Measurements from ENCODE around the gene DDIT3.

DDIT3 gene

GRCh38 chr12:57549203-57549908 lies 29.0 kb upstream of the DDIT3 start:
- Histone ChIP-seq H3K27ac (peak overlapping the region in 1 of 2 donors; percentile 11), H3K27me3 (peaks cover 0 to 29% of the 10 kb centered on the region in 2 donors), H3K4me3 (peak overlapping the region; percentile 41 to 45), H3K4me1 (peaks cover 0 to 32% (median 28%) of the 10 kb centered on the region in 4 donors), H3K36me3 (no peaks in the 10 kb centered on the region), H3K9me3 (no peaks in the 10 kb centered on the region)
- intact Hi-C loops (cut with DNase I; ENCODE audit: low total_unique reads), result no loop called here
- DNase-seq, result peak in 1 of 2 donors; percentile 49
- TF ChIP-seq, protein P1, sequence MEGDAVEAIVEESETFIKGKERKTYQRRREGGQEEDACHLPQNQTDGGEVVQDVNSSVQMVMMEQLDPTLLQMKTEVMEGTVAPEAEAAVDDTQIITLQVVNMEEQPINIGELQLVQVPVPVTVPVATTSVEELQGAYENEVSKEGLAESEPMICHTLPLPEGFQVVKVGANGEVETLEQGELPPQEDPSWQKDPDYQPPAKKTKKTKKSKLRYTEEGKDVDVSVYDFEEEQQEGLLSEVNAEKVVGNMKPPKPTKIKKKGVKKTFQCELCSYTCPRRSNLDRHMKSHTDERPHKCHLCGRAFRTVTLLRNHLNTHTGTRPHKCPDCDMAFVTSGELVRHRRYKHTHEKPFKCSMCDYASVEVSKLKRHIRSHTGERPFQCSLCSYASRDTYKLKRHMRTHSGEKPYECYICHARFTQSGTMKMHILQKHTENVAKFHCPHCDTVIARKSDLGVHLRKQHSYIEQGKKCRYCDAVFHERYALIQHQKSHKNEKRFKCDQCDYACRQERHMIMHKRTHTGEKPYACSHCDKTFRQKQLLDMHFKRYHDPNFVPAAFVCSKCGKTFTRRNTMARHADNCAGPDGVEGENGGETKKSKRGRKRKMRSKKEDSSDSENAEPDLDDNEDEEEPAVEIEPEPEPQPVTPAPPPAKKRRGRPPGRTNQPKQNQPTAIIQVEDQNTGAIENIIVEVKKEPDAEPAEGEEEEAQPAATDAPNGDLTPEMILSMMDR (IDR thresholded peaks at IDR 0.05), result no peak

DNA sequence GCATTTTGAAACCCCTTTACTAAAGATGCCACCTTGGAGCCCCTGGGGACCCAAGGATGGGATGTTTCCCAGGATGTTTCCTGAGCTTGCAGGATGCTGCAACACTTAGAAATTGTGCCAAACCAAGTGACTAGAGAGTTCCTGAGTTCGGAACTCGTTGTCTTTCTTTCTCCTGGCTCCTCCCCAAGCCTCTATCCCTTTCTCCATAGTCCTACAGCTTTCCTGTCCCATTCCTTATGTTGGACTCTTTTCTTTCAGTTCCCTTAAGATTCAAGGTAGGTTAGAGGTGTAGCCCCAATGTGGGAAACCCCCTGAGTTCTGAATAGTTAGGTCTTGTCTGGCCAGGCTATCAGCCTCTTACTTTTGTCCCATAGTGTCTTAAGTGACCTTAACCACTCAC lies 28.2 kb upstream of the DDIT3 start:
- Histone ChIP-seq H3K36me3 (no peaks in the 10 kb centered on the region), H3K4me3 (no peak overlapping the region), H3K4me1 (peaks cover 0 to 38% (median 28%) of the 10 kb centered on the region in 4 donors), H3K27me3 (peaks cover 0 to 27% of the 10 kb centered on the region in 2 donors), H3K9me3 (no peaks in the 10 kb centered on the region), H3K27ac (no peak overlapping the region)
- DNase-seq, result peak in 1 of 2 donors; percentile 5
- intact Hi-C loops (cut with DNase I; ENCODE audit: low total_unique reads), result no loop called here
- TF ChIP-seq, protein P1 (IDR thresholded peaks at IDR 0.05), result no peak

DNA sequence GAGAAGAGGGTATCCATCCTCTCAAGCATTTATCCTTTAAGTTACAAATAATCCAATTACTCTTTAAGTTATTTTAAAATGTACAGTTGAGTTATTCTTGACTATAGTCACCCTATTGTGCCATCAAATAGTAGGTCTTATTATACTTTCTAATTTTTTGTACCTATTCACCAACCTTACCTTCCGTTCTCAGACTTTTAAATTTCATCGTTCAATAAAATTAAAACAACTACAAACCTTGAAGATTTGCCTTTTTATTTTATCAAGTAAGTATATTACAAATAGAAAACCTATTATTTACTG lies 27.6 kb upstream of the DDIT3 start:
- Histone ChIP-seq H3K4me3 (no peak overlapping the region), H3K9me3 (no peaks in the 10 kb centered on the region), H3K27me3 (peaks cover 0 to 27% of the 10 kb centered on the region in 2 donors), H3K36me3 (no peaks in the 10 kb centered on the region), H3K4me1 (peaks cover 0 to 40% (median 28%) of the 10 kb centered on the region in 4 donors), H3K27ac (no peak overlapping the region)
- intact Hi-C loops (cut with DNase I; ENCODE audit: low total_unique reads), result no loop called here
- TF ChIP-seq, protein P1 (IDR thresholded peaks at IDR 0.05), result no peak
- no peak for DNase-seq

GRCh38 chr12:57547288-57548012 lies 27.1 kb upstream of the DDIT3 start:
- Histone ChIP-seq H3K36me3 (peaks cover 0 to 3% (median 0%) of the 10 kb centered on the region in 3 donors), H3K9me3 (no peaks in the 10 kb centered on the region), H3K27me3 (peaks cover 0 to 27% of the 10 kb centered on the region in 2 donors), H3K4me3 (peak overlapping the region; percentile 96 to 97), H3K4me1 (peaks cover 0 to 40% (median 28%) of the 10 kb centered on the region in 4 donors), H3K27ac (peak overlapping the region; percentile 89 to 90)
- no peak for DNase-seq
- TF ChIP-seq, protein P1 (IDR thresholded peaks at IDR 0.05), result no peak
- intact Hi-C loops (cut with DNase I; ENCODE audit: low total_unique reads), result no loop called here

- intact Hi-C loops (cut with DNase I; ENCODE audit: low total_unique reads), result no loop called here
- peaks cover 0 to 27% of the 10 kb centered on the region in 2 donors for H3K27me3 ChIP-seq
- peak; percentile 98 for DNase-seq
- TF ChIP-seq, protein P1 (IDR thresholded peaks at IDR 0.05), result no peak
- no peaks in the 10 kb centered on the region for H3K9me3 ChIP-seq
- peak within 1 kb of the TSS; percentile 89 to 90 for H3K27ac ChIP-seq
- H3K4me1 ChIP-seq, result peaks cover 0 to 40% (median 28%) of the 10 kb centered on the region in 4 donors
- H3K36me3 ChIP-seq, result peaks cover 0 to 11% (median 3%) of the 10 kb centered on the region in 3 donors
- H3K4me3 ChIP-seq, result peak within 1 kb of the TSS; percentile 96 to 97
Measured at GRCh38 chr12:57546438-57547287, 26.3 kb upstream of the DDIT3 start, which contains the start of gene DCTN2. DCTN2 (minus strand) TSS chr12:57547192; CDS start chr12:57547063, 129 bp downstream.

All from tibial artery (tissue), 4 donors.